H1 (cell line): ENCODE data around the gene CNDP1. TPM values are rescaled to one million over a fixed set of nuclear protein-coding genes. Genes with fewer than 3 reads are reported as not detected.

Source experiments
- ATF2 ChIP-seq: IDR thresholded peaks from 2 replicates; pipeline ENCODE4 v1.6.1; 2012; ENCODE audit warnings: low read length, inconsistent platforms
- KDM5A ChIP-seq: fragments of 200-600 bp; IDR thresholded peaks from 2 replicates; pipeline ENCODE4 v1.7.1; 2012; ENCODE audit warnings: mild to moderate bottlenecking, low read length, inconsistent platforms, mixed read lengths
- MAX ChIP-seq: IDR thresholded peaks from 2 replicates; pipeline ENCODE4 v1.6.1; 2012; ENCODE audit warnings: inconsistent platforms
- NRF1 ChIP-seq: IDR thresholded peaks from 2 replicates; pipeline ENCODE4 v1.6.1; 2011; ENCODE audit warnings: mild to moderate bottlenecking, low read depth, low read length, improper control_type of control experiment
- RNF2 ChIP-seq: fragments of 200-900, 300-1000 bp; sonication (generic); IDR thresholded peaks from 2 replicates; pipeline ENCODE4 v1.7.1; 2016; ENCODE audit warnings: borderline replicate concordance, low read depth, mild to moderate bottlenecking, antibody characterized with exemption, low read length; ENCODE audit not compliant: poor library complexity, severe bottlenecking; ENCODE audit errors: missing control alignments
- TCF12 ChIP-seq: IDR thresholded peaks from 2 replicates; pipeline ENCODE4 v1.6.1; 2011; ENCODE audit warnings: low read depth, mild to moderate bottlenecking, low read length
- polyA plus RNA-seq, 7 experiments: library from polyadenylated mRNA; depleted of rRNA in 3 of 7; stranded (reverse) in 5 of 7; unstranded in 2 of 7; fragments of >200 nt in 5 of 7; fragments of 200-250 nt in 2 of 7; gene quantifications; 1 replicate in 5 of 7; 2 replicates in 1 of 7; 4 replicates in 1 of 7; pipeline versions ENCODE4 v1.2.1 to v1.2.3, GENCODE V29; 2011 to 2013; ENCODE audit warnings: missing spikeins in 2 of 7, mixed read lengths in 2 of 7
- total RNA-seq: library from RNA; stranded (reverse); fragmentation: NEBNext Ultra II Directional; extraction: Animal tissue kit (Norgen Biotek cat#: 25700); gene quantifications from 2 replicates; pipeline ENCODE4 v1.2.1, GENCODE V29; 2021

Gene CNDP1
- total and polyA plus RNA-seq, 2 of the 8 experiments (the other 6 are each of a cell fraction or from before 2014, with no cell fraction given) = 0.09 TPM; not detected in 1

GRCh38 chr18:74626049-74626874 lies 92.0 kb downstream of the CNDP1 start (continued):
- TF ChIP-seq ATF2 (no peak), NRF1 (no peak), KDM5A (no peak), TCF12 (no peak), MAX (no peak), RNF2 (no peak)
- TF ChIP-seq, all 59 proteins: peak for 0
